Heart right ventricle (tissue), 16 donors: ENCODE results near the gene PATE2. TPM values are rescaled to one million over a fixed set of nuclear protein-coding genes. Genes with fewer than 3 reads are reported as not detected.

Source experiments
- ATAC-seq, 8 donors: fragments of 200-7000 bp; cut with Tn5 transposase; one replicate each; pipeline ENCODE4 v1.9.1; 2020; ENCODE audit warnings: mild to moderate bottlenecking in 8 of 8, moderate library complexity in 8 of 8, moderate number of reproducible peaks in 1 of 8
- DNase-seq, 2 donors: peaks; one replicate each; pipeline ENCODE4 v3.0.0-alpha.2; 2020
- H3K27ac ChIP-seq, 10 donors: fragments of 200-600 bp; sonication (generic) in 2 of 10; one replicate each; pipeline versions ENCODE4 v1.5.0 to v1.8.0; 2020 to 2022; ENCODE audit warnings: mild to moderate bottlenecking in 3 of 10
- H3K27me3 ChIP-seq, 7 donors: fragments of 200-600 bp; one replicate each; pipeline ENCODE4 v1.8.0; 2021 to 2022; ENCODE audit warnings: mild to moderate bottlenecking in 2 of 7
- H3K36me3 ChIP-seq, 9 donors: fragments of 200-600 bp; sonication (generic) in 1 of 9; one replicate each; pipeline versions ENCODE4 v1.5.0 to v1.8.0; 2020 to 2022; ENCODE audit warnings: mild to moderate bottlenecking in 2 of 9
- H3K4me1 ChIP-seq, 9 donors: fragments of 200-600 bp; sonication (generic) in 1 of 9; one replicate each; pipeline versions ENCODE4 v1.5.0 to v1.8.0; 2020 to 2022; ENCODE audit warnings: mild to moderate bottlenecking in 4 of 9
- H3K4me3 ChIP-seq, 10 donors: fragments of 200-600 bp; sonication (generic) in 2 of 10; one replicate each; pipeline versions ENCODE4 v1.5.0 to v1.8.0; 2020 to 2022; ENCODE audit warnings: mild to moderate bottlenecking in 7 of 10, moderate library complexity in 2 of 10
- H3K9me3 ChIP-seq, 11 donors: fragments of 200-600 bp in 10 of 11; sonication (generic) in 2 of 11; one replicate each; pipeline versions ENCODE4 v1.5.0 to v1.8.0; 2013 to 2022; ENCODE audit warnings: mild to moderate bottlenecking in 2 of 11, control low read depth in 1 of 11, moderate library complexity in 1 of 11
- WGBS, 2 donors: extraction: QIAGEN DNeasy Blood & Tissue Kit; methylation state at CpG; one replicate each; pipeline ENCODE4 v1.1.7; 2013; ENCODE audit warnings: inconsistent platforms in 1 of 2; 5-methylcytosine and 5-hydroxymethylcytosine counted together
- intact Hi-C, 10 donors: fragments of 100-400 bp; cut with DNase I; formaldehyde crosslinking; loops; one replicate each; pipeline versions ENCODE4 v1.11.1 to v1.14.2; 2022
- long read RNA-seq, 3 donors: library from polyadenylated mRNA; unstranded; transcript quantifications; one replicate each; pipeline ENCODE4 v2.0.0, GENCODE V29; 2020 to 2021
- polyA plus RNA-seq, 2 donors: library from polyadenylated mRNA; stranded (reverse); fragments of 200-250 nt; gene quantifications; one replicate each; pipeline ENCODE4 v1.2.3, GENCODE V29; 2013
- total RNA-seq, 10 donors: library from RNA; stranded (reverse); fragmentation: NEBNext Ultra II Directional in 3 of 10; extraction: Animal tissue kit (Norgen Biotek cat#: 25700) in 3 of 10; gene quantifications; one replicate each; pipeline versions ENCODE4 v1.2.1 to v1.2.4, GENCODE V29; 2021 to 2023
- TF ChIP-seq, protein P1 (sequence below), 9 donors: fragments of 200-600 bp; sonication (generic) in 2 of 9; IDR thresholded peaks; one replicate each; pipeline versions ENCODE4 v1.5.0 to v1.8.0; 2021 to 2022; ENCODE audit warnings: antibody characterized with exemption in 9 of 9, mild to moderate bottlenecking in 5 of 9, moderate library complexity in 1 of 9
- donor health status: Arrhythmogenic right ventricular cardiomyopathy.
- donor health status: ischemic (EF 13 %, LVEDD 7.1; RV severe dilation, severe dysfunction).
- donor health status: healthy with polysubstance abuse.
- donor health status: DM: no; HTN: yes; CAD: no.
- donor health status: DM: no; HTN: no; CAD: no.
- donor health status: ischemic (EF 25% LVEDD 6.9; RV normal size, moderate dysfunction).
- donor health status: ischemic (EF 25% LVEDD 5.7; RV mildly dilated, moderate dysfunction).
- donor health status: healthy.
- donor health status: DM: yes; HTN: yes; CAD: no.
- donor health status: Ischemic cardiomyopathy.
- donor health status: ischemic (EF 35%, LVEDD 5.7; RV mildly dilated, moderate dysfunction).
- donor health status: nonischemic (EF 11% LVEDD 7.7; RV severe dilation, severe dysfunction).
- donor health status: DM: yes; HTN: yes; CAD: no.
- donor health status: PGD.
- donor health status: ischemic (EF 29% LVEDD 5.4; RV normal size, mild dysfunction).
- donor health status: nonischemic (EF 23%, LVEDD 6.1; RV moderate dilation, normal function).

The PATE2 gene
- total RNA-seq (not detected), polyA plus RNA-seq (not detected)
- long read RNA-seq, donor 1 = 0 reads
- long read RNA-seq, donor 2 = 0 reads
- long read RNA-seq, donor 3 = 0 reads

DNA sequence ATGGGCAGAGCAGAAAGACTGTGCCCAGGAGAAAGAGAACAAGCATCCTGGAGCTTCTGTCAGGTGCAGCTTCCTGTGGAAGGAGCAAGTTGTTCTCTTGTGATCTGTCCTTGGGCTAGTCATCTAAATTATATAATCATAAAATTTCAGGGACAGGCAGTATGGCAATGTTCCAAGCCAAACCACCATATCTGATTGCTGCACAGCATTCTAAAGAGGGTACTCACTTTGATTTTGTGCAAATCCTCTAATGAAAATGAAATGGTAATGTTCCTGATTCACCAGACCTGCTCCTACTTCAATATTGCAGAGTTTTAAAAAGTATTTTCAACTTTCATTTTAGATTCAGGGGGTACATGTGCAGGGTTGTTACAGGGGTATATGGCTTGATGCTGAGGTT, at the start of gene PATE2:
Gene PATE2 (minus strand): TSS at position 101 of the 400 bp plus-strand sequence. CDS start 55 bp downstream, at position 46.
- TF ChIP-seq, protein P1, sequence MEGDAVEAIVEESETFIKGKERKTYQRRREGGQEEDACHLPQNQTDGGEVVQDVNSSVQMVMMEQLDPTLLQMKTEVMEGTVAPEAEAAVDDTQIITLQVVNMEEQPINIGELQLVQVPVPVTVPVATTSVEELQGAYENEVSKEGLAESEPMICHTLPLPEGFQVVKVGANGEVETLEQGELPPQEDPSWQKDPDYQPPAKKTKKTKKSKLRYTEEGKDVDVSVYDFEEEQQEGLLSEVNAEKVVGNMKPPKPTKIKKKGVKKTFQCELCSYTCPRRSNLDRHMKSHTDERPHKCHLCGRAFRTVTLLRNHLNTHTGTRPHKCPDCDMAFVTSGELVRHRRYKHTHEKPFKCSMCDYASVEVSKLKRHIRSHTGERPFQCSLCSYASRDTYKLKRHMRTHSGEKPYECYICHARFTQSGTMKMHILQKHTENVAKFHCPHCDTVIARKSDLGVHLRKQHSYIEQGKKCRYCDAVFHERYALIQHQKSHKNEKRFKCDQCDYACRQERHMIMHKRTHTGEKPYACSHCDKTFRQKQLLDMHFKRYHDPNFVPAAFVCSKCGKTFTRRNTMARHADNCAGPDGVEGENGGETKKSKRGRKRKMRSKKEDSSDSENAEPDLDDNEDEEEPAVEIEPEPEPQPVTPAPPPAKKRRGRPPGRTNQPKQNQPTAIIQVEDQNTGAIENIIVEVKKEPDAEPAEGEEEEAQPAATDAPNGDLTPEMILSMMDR (IDR thresholded peaks at IDR 0.05) = no peak
- no peaks in the 10 kb centered on the region for H3K9me3 ChIP-seq

DNA sequence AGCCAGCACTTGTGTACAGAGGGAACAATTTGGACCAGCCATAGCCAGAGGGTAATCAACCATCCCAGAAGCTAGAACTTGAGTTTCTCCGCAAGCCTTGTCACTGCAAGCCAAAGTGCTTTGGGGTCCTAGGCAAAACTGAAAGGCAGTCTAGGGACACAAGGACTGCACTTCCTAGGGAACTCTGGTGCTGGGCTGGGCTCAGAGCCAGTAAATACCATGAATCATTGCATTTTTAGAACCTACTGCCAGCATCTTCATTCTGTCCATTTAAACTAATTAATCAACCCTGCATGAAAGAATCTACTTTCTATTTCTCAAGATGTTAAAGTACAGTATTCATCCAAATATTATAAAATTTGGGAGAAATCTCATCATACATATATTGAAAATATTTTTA, 29.3 kb upstream of the PATE2 start:
- no peaks in the 10 kb centered on the region for H3K4me1 ChIP-seq
- H3K36me3 ChIP-seq = no peaks in the 10 kb centered on the region
- intact Hi-C loops = loop anchor here in 1 of 10 donors (5.0 kb wide), 1 partner anchor 979 kb away; no protein-coding TSS in a partner anchor
- TF ChIP-seq, protein P1 (IDR thresholded peaks at IDR 0.05) = no peak
- H3K27me3 ChIP-seq = no peaks in the 10 kb centered on the region
- DNase-seq (no peak), ATAC-seq (no peak)
- 84 to 88% methylated on average over 1 of the region's 1 CpG for whole genome bisulfite sequencing, 2 donors
- peaks cover 0 to 59% (median 9%) of the 10 kb centered on the region in 11 donors for H3K9me3 ChIP-seq
- no peak overlapping the region for H3K4me3 ChIP-seq
- H3K27ac ChIP-seq = no peak overlapping the region

More for the DNA sequence above, at the start of gene PATE2:
- Histone ChIP-seq H3K27me3 (no peaks in the 10 kb centered on the region), H3K4me3 (no peak within 1 kb of the TSS), H3K4me1 (no peaks in the 10 kb centered on the region), H3K36me3 (no peaks in the 10 kb centered on the region), H3K27ac (no peak within 1 kb of the TSS)
- DNase-seq (no peak), ATAC-seq (no peak)
- intact Hi-C loops = no loop called here

DNA sequence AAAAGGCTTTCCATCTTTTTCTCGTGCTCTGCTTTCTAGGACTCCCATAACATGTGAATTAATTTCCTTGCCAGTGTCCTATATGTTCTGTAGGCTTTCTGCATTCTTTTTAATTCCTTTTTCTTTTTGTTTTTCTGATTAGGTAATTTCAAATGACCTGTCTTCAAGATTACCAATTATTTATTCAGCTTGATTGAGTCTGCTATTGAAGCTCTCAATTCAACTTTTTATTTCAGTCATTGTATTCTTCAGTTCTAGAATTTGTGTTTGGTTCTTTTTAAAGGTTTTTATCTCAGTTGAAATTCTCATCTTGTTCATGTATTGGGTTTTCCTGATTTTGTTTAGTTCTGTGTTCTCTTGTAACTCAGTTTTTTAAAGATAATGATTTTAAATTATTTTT, 23.8 kb upstream of the PATE2 start:
- Histone ChIP-seq H3K9me3 (peaks cover 0 to 64% (median 34%) of the 10 kb centered on the region in 11 donors), H3K36me3 (no peaks in the 10 kb centered on the region), H3K4me3 (no peak overlapping the region), H3K4me1 (no peaks in the 10 kb centered on the region), H3K27ac (no peak overlapping the region), H3K27me3 (no peaks in the 10 kb centered on the region)
- TF ChIP-seq, protein P1 (IDR thresholded peaks at IDR 0.05) = no peak
- 25 to 76% methylated on average over 1 of the region's 1 CpG for WGBS, 2 donors
- ATAC-seq (no peak), DNase-seq (no peak)
- intact Hi-C loops = no loop called here

DNA sequence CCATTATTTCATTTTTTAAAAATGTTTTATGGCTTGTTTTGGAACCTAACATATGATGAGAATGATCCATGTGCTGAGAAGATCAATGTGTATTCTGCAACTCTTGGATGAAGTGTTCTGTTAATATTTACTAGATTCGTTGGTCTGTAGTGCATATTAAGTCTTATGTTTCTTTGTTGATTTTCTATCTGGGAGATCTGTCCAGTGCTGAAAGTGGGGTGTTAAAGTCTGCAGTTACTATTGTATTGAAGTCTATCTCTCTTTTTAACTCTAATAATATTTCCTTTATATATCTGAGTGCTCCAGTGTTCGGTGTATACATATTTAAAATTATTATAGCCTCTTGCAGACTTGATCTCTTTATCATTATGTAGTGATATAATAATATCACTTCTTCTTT, 21.2 kb upstream of the PATE2 start:
- DNase-seq (no peak), ATAC-seq (no peak)
- Histone ChIP-seq H3K4me1 (no peaks in the 10 kb centered on the region), H3K36me3 (no peaks in the 10 kb centered on the region), H3K4me3 (no peak overlapping the region), H3K27ac (no peak overlapping the region), H3K27me3 (no peaks in the 10 kb centered on the region), H3K9me3 (peaks cover 0 to 86% (median 42%) of the 10 kb centered on the region in 11 donors)
- TF ChIP-seq, protein P1 (IDR thresholded peaks at IDR 0.05) = no peak
- intact Hi-C loops = no loop called here
- 52 to 69% methylated on average over 2 of the region's 2 CpGs for WGBS, 2 donors
